Measurements from ENCODE around the gene KIF6.
"Not testable (repeated sequence)": the region's sequence is repeated elsewhere in the genome, so short reads cannot be mapped to it uniquely, and the experiment has no call there.

KIF6 gene

DNA sequence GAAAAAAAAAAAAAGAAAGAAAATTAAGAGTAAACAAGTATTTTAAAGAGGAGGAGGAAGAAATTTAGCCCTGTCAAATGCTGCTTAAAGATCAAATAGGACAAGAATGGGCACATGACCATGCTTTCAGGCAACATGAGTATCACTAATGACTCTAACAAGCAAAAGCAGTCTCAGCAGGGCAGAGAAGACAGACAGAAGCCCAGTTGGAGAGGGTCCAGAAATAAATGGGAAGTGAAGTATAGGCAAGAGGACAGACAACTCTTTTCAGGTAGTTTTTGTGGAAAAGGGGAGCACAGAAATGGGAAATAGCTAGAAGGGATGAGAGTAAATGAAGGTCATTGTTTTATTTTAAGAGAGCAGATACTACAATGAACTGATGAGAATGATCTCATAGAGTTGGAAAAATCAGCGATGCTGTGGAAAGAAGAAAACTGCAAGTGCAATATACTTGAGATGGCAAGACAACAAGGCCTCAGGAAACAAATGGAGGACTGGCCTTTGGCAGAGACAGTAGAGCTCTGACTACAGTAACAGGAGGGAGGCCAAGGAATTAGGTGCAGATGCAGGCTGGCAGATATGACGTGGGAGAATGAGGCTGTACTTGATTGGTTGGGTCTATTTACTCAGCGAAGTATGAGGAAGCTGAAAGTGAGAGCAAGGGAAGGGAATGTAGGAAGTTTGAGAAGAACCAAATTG is 40.3 kb downstream of the KIF6 start:
- no peak for DNase-seq (ENCODE audit: low read depth)
- no peak overlapping the region for H3K4me3 ChIP-seq (replicated peaks; ENCODE audit: low read depth, low read length)

DNA sequence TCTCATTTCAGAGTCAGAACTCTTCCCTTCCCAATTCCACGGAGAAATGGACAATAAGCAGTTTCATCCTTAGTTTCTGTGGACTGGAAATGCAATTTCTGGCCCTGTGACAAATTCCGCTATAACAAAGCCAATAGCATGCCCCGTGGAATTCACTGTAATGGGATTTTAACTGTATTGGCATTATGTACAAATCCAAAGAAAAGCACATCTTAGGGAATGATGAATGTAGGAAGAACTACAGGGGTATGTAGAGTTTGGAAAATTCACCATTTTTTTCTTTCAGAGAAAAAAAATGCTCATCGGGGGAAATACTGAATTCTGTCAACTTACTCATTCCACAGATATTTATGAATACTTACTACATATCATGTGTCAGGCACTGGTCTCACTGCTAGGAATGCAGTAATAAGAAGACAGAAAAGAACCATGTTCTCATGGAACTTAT is 43.5 kb downstream of the KIF6 start:
- TF ChIP-seq, protein P1, sequence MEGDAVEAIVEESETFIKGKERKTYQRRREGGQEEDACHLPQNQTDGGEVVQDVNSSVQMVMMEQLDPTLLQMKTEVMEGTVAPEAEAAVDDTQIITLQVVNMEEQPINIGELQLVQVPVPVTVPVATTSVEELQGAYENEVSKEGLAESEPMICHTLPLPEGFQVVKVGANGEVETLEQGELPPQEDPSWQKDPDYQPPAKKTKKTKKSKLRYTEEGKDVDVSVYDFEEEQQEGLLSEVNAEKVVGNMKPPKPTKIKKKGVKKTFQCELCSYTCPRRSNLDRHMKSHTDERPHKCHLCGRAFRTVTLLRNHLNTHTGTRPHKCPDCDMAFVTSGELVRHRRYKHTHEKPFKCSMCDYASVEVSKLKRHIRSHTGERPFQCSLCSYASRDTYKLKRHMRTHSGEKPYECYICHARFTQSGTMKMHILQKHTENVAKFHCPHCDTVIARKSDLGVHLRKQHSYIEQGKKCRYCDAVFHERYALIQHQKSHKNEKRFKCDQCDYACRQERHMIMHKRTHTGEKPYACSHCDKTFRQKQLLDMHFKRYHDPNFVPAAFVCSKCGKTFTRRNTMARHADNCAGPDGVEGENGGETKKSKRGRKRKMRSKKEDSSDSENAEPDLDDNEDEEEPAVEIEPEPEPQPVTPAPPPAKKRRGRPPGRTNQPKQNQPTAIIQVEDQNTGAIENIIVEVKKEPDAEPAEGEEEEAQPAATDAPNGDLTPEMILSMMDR (IDR thresholded peaks at IDR 0.05; ENCODE audit: low read length, missing control alignments), result no peak
- no peak overlapping the region for H3K4me3 ChIP-seq (replicated peaks; ENCODE audit: low read depth, low read length)
- DNase-seq (ENCODE audit: low read depth), result no peak

More for the DNA sequence above, 40.3 kb downstream of the KIF6 start:
- TF ChIP-seq, protein P1 (IDR thresholded peaks at IDR 0.05; ENCODE audit: low read length, missing control alignments), result no peak

DNA sequence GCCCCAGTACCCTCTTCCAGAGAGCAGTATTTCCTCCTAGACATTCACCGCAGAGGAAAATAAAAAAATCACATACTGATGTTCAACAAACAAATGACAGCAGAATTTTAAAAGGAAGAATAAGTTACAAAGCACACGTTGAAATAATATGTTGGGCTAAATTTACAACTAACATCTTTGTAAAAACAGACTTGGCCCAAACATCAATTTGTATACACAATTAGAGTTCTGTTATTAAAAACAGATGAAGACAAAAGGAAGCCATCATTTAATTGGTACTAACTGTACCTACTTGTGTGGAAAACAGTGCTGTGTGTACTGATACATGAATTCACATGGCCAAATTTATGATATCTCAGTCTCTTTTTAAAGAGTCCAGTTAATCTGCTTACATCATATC is 46.3 kb downstream of the KIF6 start:
- DNase-seq (ENCODE audit: low read depth), result no peak
- TF ChIP-seq, protein P1 (IDR thresholded peaks at IDR 0.05; ENCODE audit: low read length, missing control alignments), result no peak
- H3K4me3 ChIP-seq (replicated peaks; ENCODE audit: low read depth, low read length), result no peak overlapping the region

DNA sequence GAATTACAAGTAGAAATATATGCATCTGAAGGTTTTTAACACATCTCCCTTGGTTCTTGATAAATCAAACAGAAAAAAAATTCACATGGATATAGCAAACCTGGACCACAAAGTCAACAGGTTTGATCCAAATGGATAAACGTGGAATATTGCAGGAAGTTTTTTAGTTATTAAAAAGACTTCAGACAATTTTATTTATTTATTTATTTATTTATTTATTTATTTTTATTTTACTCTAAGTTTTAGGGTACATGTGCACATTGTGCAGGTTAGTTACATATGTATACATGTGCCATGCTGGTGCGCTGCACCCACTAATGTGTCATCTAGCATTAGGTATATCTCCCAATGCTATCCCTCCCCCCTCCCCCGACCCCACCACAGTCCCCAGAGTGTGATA is 47.9 kb downstream of the KIF6 start:
- DNase-seq (ENCODE audit: low read depth); H3K4me3 ChIP-seq (replicated peaks; ENCODE audit: low read depth, low read length): not testable (repeated sequence)

DNA sequence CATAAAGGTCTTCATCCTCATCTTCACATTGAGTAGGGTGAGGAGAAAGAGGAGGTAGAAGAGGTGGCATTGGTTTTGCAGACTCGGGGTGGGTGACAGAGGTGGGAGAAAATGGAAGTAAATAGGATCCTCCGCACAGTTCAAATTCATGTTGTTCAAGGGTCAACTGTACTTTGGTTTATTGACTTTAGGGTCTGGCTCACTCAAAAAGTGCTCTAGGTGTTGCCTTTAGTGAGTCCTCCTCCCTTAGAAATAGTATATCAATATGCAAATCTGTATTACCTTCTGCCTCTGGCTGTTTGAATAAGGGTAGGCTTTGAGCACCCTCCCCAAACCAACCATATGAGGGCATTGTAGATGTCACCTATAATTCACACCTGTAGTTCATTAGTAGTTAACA is 54.7 kb downstream of the KIF6 start:
- DNase-seq (ENCODE audit: low read depth), result no peak
- TF ChIP-seq, protein P1 (IDR thresholded peaks at IDR 0.05; ENCODE audit: low read length, missing control alignments), result no peak
- no peak overlapping the region for H3K4me3 ChIP-seq (replicated peaks; ENCODE audit: low read depth, low read length)

DNA sequence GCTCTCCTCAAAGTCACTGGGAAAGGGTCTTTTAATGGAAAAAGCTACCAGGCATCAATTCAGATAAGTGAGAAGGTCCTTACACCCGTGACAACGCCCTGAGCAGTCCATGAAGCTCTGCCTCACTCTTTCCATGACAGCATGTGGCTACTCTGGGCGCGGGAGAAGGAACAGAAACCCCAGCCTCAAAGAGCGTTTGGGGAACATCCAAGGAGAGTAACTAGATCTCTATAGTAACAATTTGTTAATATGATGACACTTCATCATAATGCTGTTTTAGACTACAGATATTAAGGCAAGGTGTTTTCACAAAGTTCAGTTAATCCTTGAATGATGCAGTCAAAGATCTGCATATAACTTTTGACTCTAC is 55.2 kb downstream of the KIF6 start:
- DNase-seq (ENCODE audit: low read depth), result no peak
- H3K4me3 ChIP-seq (replicated peaks; ENCODE audit: low read depth, low read length), result no peak overlapping the region
- TF ChIP-seq, protein P1 (IDR thresholded peaks at IDR 0.05; ENCODE audit: low read length, missing control alignments), result no peak

DNA sequence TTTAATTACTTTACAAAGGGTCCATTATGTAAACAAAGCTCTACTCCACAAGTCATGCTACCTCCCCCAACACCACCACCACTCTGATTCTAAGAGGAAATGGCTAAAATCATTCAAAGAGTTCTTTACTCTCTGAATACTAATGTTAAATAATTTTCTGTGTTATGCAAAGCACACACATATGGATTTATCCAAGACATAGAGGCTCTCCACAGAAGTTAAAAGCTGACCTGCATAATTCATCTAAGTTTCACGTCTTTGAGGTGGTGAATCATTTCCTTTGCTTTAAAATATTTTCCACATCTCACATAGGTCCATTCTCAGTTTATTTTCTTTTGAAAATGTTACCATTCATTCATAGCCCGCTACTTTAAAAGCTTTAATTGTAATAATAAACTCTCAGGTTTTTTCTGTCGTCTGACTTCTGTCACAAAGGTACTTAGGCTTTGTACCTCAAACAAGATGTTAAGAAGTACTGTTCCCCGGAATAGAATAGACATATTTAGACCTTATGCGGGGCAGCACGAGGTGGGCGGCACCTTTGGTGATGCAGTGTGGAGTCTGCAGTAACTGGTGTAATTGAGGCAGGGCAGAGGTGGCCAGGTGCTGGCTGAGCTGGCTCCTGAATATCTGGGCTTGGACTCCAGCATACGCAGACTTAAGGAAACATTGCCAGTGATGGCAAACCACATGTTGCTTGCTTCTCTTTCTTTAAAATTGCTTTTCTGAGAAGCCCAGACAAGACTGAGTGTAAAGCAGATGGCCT is 55.8 kb downstream of the KIF6 start:
- no peak overlapping the region for H3K4me3 ChIP-seq (replicated peaks; ENCODE audit: low read depth, low read length)
- DNase-seq (ENCODE audit: low read depth), result no peak
- TF ChIP-seq, protein P1 (IDR thresholded peaks at IDR 0.05; ENCODE audit: low read length, missing control alignments), result no peak

Measured in fibroblast of pulmonary artery (primary cell).